ENCODE measurements around the gene CANT1. TPM values are rescaled to one million over a fixed set of nuclear protein-coding genes. Genes with fewer than 3 reads are reported as not detected.

Gene CANT1
- total and polyA plus RNA-seq, 12 donors = 10.3 to 78.3 (median 40.4) TPM

DNA sequence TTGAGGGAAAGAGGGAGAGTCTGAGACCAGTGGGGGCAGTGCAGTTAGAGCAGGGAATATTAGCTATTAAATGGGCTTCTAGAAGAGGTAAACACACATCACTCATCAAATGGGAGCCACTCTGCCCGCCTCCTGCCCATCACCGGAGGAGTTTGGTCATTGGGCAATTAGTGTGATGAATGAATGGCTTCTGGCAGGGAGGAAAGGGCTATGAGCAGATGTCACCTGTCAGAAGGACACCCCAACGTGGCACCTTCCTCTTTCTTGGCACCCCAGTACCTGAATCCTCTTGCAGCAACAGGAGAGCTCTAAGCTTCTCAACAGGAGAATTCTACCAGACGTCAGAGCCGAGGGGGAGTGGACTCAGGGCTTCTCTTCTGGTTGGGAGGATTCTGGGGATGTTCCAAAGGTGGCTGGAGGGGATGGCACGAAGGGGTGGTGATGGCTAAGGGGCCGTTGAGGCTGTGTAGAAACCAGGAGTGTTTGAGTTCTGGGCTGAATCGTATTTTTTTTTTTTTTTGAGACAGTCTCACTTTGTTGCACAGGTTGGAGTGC is 25.4 kb upstream of the CANT1 start:
- no peak for TF ChIP-seq POLR2A (IDR thresholded peaks at IDR 0.05)
- no peak for TF ChIP-seq CTCF (IDR thresholded peaks at IDR 0.05)
- no peak overlapping the region for H3K4me3 ChIP-seq
- H3K36me3 ChIP-seq (replicated peaks in 1 of 2) = no peaks in the 10 kb centered on the region
- no peaks in the 10 kb centered on the region for H3K9me3 ChIP-seq (replicated peaks in 1 of 3)
- 87 to 88% (median 88%) methylated on average over 8 of the region's 8 CpGs for WGBS, 4 donors
- no peak overlapping the region for H3K27ac ChIP-seq
- peak in 2 of 7 donors; percentile 9 to 43 for DNase-seq
- intact Hi-C loops (cut with DNase I) = no loop called here
- H3K4me1 ChIP-seq (replicated peaks in 1 of 2) = peaks cover 15 to 31% of the 10 kb centered on the region in 2 donors
- no peaks in the 10 kb centered on the region for H3K27me3 ChIP-seq

GRCh38 chr17:79033741-79034501 is 24.4 kb upstream of the CANT1 start:
- Histone ChIP-seq H3K36me3 (replicated peaks in 1 of 2) (no peaks in the 10 kb centered on the region), H3K4me3 (no peak overlapping the region), H3K4me1 (replicated peaks in 1 of 2) (peaks cover 15 to 29% of the 10 kb centered on the region in 2 donors), H3K9me3 (replicated peaks in 1 of 3) (no peaks in the 10 kb centered on the region), H3K27ac (peak overlapping the region in 2 of 5 donors; percentile 49 to 61), H3K27me3 (no peaks in the 10 kb centered on the region)
- intact Hi-C loops (cut with DNase I) = no loop called here
- TF ChIP-seq CTCF (IDR thresholded peaks at IDR 0.05) (no peak), POLR2A (IDR thresholded peaks at IDR 0.05) (no peak)
- 62 to 79% (median 71%) methylated on average over 20 to 28 of the region's 28 CpGs for WGBS, 4 donors
- DNase-seq = peak in 3 of 7 donors; percentile 15 to 72 (median 26)

- peak in 3 of 7 donors; percentile 11 to 46 (median 12) for DNase-seq
- TF ChIP-seq POLR2A (IDR thresholded peaks at IDR 0.05) = no peak
- no peak for TF ChIP-seq CTCF (IDR thresholded peaks at IDR 0.05)
- WGBS, 4 donors = 85 to 95% (median 92%) methylated on average over 9 of the region's 9 CpGs
- intact Hi-C loops (cut with DNase I) = no loop called here
- Histone ChIP-seq H3K4me1 (replicated peaks in 1 of 2) (peaks cover 18 to 25% of the 10 kb centered on the region in 2 donors), H3K9me3 (replicated peaks in 1 of 3) (no peaks in the 10 kb centered on the region), H3K27ac (peak overlapping the region in 1 of 5 donors; percentile 49), H3K4me3 (no peak overlapping the region), H3K36me3 (replicated peaks in 1 of 2) (no peaks in the 10 kb centered on the region), H3K27me3 (no peaks in the 10 kb centered on the region)
Measured at GRCh38 chr17:79033046-79033616, 23.6 kb upstream of the CANT1 start.
